NCI-H1092 (cell line): ENCODE measurements around the gene PDE3A.
"Not testable (repeated sequence)": the region's sequence is repeated elsewhere in the genome, so short reads cannot be mapped to it uniquely, and the experiment has no call there.

Source experiments
- DNase-seq: peaks from one replicate; lab custom pipeline; 2025; lab: John Stamatoyannopoulos, UW

Gene PDE3A

DNA sequence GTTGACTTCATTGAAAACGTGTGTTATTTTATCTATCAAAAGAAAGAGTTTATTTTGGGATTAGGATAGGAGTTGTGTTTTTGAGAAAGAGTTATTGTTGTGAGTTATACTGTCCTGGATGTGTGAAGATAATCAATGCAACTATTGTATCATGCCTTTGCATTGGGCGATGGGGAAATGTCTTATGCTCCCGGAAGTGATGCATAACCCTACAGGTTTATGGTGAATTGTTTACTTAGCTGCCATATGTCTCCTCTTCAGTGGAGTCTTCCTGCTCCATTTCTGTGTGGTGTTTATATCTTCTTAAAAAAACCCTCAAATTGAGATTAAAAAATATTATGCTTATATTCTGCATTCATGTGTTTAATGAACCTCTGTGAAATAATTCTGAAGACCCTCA is 6.5 kb downstream of the PDE3A start:
- DNase-seq = no peak

DNA sequence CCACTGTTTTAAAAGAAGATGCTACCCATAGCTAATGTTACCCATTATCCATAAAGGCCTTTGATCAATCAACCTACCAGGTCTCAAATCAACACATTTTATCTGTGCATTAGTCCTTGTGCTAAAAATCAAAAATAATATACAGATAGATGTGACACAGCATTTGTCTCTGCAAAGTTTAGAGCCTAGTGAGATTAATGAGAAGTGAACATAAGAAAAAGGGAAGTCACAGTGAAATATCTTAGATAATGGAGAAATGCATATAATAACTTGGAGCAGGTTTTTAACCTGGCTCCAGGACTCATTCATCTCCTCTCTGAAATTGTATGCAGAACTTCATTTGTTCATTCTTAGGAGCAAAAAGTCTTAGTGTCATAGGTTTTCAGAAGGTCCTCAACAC is 7.2 kb downstream of the PDE3A start:
- no peak for DNase-seq

DNA sequence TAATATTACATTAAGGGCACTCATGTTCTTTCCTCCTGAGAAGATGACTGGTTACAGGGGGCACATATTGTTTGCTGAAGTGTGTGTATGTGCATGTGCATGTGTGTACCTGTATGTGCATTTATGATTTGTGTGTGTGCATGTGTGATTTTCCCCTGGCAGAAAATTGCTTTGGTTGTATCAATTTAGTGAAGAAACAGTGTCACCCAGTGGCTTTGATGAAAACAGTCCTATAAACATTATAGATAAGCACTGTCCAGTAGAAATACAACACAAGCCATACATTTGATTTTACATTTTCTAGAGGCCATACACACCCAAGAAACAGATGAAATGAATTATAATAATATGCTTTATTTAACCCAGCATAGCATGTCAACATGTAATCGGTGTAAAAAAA is 8.6 kb downstream of the PDE3A start:
- no peak for DNase-seq

DNA sequence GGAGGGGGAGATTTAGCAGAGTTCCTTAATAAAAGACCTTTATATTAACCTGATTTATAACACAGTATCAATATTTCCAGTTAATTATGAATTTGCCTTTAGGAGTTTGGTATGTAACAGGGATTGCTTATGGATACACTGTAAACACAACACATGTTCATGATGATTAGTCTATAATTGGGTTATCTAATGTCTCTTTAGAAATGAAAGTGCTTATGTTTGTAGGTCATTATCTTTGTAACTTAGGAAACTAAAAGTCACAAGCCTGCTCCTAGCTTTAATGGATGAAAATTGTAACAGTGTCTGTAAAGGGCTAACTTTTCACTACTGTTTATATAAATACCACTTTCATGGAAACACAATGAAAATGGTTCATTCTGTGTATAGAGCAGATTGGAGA is 9.4 kb downstream of the PDE3A start:
- DNase-seq = no peak

DNA sequence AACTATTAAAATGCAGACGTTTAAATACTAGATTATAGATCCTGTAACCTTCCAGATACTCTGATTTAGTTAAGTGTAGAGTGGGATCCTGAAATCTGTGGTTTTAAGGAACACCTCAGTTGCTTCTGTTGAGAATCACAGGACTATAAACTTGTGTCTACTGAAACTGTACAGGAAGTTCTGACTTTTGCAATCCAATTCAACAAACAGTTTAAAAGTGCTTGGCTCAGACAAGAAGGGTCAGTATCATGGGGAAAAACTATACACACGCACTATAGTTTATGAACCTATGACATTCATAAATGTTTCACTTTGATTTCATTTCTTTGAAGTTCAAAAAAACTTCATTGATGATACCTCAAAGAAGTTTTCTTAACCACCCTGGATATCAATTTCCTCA is 13.8 kb downstream of the PDE3A start:
- no peak for DNase-seq

DNA sequence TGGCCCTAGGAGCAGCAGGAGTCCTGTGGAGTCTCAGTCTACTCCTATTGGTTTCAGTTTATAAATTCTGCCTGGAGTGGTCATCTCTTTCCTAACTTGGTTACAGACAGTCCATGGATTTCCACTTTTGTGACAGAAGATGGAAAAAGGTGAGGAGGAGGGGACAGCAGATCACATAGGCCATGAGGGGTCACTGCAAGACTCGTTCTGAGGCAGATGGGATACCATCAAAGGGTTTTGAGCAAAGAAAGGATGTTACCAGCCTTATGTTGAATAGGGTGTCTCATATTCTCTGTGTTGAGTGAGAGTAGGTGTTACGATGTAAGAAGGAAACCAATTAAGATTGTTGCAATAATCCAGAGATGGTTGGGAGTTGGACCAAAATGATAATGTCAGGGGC is 15.3 kb downstream of the PDE3A start:
- DNase-seq = no peak

DNA sequence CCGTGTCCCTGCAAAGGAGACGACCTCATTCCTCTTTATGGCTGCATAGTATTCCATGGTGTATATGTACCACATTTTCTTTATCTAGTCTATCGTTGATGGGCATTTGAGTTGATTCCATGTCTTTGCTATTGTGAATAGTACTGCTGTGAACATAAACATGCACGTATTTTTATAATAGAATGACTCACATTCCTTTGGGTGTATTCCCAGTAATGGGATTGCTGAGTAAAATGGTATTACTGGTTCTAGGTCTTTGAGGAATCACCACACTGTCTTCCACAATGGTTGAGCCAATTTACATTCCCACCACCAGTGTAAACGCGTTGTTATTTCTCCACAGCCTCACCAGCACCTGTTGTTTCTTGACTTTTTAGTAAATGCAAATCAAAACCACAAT is 16.5 kb downstream of the PDE3A start:
- not testable (repeated sequence) for DNase-seq

DNA sequence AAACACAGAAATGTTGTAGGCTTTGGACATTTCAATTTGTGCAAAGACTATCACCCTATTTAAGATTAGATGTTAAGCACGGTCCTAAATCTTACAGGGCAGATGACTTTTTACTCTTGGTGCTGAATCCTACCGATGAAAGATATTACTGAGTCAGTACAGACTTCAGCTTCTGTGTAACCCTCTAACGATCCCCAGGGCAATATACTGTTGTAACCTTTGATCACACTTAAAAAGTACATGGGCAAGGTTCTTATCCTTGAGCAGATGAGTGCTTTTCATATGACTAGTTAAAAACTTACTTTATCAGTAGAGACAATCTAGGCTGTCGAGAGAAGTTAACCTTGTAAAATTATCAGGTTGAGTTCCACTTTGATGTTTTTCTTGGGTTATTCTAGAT is 22.5 kb downstream of the PDE3A start:
- DNase-seq = no peak

DNA sequence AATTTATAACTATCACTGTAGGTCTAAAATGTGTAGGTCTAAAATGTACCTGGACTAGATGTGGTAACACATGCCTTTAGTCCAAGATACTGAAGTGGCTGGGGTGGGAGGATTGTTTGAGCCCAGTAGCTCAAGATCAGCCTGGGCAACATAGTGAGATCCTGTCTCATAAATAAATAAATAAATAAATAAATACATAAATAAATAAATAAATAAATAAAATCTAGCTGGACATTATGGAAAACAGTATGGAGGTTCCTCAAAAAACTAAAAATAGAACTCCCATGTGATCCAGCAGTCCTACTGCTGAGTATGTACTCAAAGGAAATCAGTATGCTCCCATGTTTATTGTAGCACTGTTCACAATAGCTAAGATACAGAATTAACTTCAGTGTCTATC is 24.0 kb downstream of the PDE3A start:
- no peak for DNase-seq

DNA sequence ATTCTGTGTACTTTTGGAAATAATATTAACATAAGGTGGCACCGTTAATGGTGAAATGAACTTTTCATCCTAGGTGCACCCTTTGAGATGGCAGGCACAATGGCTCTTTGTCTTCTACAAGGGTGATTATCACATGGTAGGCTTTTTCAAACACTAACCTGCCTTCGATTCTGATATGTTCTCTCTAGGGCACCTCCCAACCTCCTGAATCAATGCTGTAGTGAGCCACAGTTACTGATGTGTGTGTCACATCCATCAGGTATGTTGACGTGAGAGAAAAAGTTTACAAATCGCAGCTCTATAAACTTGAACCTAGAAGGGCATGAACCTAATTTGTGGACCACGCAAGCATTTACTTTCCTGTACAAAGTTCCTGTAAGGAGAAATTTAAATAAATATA is 25.4 kb downstream of the PDE3A start:
- DNase-seq = no peak

DNA sequence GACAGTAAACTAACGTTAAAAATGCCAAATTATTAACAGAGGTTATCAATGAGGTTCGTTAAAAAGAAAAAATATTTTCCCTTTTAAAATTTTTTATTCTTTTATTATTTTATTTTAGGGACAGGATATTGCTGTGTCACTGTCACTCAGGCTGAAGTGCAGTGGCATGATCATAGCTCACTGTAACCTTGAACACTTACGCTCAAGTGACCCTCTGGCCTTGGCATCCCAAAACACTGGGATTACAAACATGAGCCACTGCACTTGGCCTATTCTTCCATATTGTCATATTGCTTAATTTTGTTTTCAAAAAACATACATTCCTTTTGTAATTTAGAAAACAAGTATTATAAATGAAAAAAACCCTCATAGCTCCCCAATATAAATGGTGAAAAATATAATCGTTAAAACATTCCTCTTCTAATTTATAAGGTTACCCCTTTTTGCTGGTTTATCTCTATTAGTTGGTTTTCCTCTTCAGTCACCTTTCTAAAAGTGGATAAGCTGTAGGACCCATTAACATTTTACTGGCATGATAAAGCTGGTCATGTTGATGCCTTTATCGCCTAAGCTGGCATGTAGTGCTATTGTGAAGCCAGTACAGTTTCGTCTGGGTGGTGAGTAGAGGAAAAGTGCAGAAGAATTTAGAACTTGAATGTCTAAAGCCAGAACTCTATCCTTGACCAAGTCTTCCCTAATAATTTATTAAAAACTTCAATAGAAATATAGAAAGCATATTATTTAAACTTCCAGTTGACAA is 27.6 kb downstream of the PDE3A start:
- DNase-seq = no peak

DNA sequence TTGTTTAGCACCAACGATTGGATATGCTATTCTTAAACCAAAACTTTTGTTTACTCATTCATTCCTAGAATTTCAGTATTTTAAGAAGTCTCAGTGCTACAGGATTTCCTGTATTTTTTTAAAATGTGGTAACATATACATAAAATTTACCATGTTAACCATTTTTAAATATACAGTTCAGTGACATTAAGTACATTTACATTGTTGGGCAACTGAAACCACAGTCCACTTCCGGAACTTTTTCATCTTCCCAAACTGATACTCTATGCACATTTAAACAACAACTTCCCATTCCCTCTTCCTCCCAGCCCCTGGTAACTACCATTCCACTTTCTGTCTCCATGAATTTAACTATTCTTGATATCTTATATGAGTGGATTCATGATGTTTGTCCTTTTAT is 30.3 kb downstream of the PDE3A start:
- no peak for DNase-seq

DNA sequence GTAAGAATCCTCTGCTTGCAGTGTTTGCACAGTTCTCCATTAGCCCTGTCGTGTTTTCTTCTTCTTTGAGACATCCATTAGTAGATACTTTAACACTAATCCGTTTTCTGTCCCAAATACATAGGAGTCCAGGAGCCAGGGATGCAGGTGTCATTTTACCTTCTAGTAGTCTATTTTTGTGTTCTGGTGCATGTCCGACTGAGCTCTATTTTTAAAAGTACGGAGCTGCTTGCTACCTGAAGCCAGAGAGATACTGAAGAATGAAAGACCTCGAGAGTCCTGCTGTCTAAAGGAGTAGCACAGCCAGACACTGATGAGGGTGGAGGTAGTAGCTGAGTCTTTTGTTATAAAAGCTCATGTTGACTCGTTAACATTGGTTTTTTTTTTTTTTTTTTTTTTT is 31.7 kb downstream of the PDE3A start:
- DNase-seq = no peak

DNA sequence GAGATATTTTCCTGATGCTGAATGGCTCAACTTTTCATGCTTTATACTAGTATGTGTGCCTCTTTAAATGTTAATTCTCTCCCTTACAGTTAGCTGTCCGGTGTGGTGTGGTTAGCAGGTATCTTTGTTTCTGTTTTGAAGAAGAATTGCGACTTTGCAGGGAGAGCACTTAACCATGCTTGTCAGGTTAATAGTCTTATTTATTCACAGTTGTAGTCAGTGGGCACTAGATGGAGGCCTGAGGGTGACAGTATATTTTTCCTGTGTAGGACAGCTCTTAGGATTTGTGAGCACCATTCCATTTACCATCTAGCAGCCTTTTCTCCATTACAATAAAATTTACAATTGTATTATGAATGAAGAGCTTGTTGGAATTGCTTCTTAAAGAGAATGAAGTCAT is 34.9 kb downstream of the PDE3A start:
- no peak for DNase-seq

DNA sequence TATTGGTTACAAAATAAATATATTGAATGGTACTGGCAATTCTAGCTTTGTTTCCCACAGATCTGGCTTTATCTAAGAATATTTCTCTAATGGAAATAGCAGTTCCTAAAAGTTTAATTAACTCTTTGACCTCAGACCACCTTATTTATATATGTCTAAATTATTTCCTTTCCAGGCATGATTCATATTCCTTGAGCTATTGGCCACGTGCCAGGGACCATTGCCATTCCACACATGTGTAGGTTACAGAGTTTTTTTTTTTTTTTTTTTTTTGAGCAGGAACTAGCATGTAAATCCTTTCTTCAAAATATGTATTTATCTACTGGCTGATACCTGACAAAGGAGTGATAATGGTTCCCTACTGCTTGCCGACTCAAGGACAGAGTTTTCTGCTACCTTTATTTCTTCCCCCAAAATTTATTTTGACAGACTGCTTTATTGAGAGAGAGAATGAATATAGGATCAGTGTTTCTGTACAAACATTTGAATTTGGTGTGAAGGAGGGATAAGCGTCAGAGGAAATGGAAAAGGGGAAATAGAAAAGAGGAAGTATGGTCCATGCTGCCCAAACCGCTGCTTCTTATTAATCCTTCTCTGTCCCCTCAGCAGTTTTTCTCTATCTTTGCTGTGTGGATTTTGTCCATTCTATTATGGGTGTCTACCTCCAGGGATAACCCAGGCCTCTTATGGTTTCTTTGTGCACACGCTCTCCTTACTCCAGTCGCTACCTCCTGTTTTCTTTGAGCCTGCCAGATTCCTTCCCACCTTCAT is 36.4 kb downstream of the PDE3A start:
- DNase-seq = no peak

DNA sequence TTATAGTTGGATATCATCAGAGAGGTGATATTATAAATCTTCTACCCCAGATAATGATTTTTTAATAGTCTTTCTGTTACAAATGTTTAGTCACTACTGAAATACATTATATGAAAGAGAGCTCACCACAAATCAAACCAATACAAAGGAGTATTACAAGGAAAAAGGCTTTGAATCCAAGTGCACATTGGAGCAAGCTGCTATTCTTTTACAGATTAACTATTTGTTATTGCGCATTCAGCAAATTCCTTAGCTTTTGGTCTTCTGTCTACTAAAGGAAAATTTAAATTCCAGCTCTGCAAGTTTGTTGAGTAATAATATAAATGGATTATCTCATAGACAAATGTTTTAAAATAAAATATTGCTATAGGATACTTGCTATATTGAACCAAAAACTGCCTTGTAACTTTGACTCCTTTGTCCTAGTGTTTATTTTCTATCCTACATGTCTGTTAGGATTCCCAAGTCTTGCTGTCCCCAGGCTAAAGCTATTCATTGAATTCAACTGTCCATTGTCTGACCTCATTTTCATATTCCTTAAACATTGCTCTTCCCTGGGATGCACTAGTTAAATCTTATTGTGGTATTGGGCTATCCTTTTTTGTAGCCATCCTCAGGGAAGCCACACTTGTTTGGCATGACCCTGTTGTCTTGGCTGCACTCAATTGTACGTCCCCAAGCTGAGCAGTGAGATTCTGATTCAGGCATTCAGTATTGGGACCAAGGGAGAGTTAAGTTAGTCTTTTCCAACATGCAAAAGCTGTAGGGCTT is 41.5 kb downstream of the PDE3A start:
- no peak for DNase-seq

DNA sequence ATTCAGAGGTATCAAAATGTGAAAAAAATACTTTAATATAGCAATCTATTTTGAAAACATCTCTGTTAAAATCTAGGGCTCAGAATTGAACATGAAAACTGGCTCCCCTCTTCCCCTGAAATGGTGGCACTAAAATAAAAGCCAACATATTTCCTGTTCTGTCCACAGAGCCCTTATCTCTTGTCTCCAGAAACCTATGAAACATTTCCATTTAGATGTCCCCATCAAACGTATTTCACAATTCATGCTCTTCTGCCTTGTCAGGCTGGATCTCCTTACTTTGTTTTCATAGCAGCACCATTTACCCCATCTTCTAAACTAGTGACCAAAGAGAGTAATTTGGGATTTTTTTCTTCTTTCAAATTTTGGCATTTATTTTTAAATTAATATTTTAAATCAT is 42.4 kb downstream of the PDE3A start:
- DNase-seq = no peak

DNA sequence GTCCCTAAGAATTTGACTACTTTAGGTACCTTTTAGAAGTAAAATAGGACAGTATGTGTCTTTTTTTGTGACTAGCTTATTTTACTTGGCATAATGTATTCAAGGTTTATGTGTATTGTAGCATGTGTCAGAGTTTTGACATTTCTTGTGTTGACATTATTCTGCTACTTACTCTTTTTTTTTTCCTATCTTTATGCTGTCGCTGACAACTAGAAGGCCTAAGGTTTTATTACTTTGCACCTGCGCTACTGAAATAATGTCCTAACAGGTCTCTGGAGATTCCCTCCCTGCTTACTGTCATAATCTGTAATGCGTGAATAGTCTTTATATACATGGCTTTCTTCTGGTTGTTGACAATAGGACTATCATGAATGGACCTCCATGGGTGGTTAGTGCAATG is 43.0 kb downstream of the PDE3A start:
- no peak for DNase-seq

DNA sequence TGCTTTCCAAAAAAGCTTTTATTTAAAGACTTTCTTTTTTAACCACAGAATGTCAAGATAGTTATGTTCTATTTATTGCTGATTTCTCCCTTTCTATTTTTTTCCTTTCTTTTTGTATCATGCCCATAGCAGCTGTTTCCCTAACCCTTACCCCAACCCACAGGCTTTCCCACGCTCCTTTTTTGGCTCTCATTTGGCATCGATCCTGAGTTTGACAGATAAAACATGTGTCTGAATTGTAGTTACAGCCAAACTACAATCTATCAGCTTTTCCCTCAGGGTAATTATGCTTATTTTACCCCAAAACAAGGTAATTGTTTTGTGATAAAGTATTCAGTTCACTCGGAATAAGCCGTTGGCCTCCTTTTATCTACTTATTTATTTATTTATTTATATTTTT is 46.7 kb downstream of the PDE3A start:
- DNase-seq = no peak

DNA sequence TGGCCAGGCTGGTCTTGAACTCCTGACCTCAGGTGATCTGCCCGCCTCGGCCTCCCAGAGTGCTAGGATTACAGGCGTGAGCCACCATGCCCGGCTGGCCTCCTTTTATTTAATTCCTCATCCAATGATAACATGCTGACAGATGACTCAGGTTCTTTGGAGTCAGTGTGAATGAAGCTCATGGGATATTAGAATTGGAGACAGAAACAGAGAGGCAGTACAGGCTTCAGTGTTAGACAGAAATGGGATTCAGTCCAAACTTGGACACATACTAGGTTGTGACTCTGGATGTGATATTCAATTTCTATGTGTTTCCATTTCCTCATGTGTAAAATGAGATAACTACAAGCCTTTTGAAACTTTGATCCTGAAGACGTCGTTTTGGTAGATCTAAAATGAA is 47.3 kb downstream of the PDE3A start:
- no peak for DNase-seq

DNA sequence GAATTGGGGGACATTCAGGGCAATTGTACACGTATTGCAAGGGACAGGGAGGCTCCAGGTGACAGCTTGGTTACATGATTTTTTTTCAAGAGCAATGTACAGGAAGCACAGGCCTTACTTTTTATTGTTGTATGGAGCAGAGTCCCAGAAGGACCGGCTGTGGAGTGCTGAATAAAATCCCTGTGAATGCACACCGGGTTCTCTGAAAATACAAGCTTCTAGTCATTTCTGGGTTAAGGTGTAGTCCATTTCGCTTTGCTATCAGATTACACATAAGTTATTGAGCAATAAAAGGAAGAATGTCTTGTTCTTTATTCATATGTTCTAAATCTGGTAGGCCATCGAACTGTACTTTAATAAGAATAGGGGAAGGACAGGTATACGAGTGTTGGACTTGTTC is 52.2 kb downstream of the PDE3A start:
- DNase-seq = no peak

DNA sequence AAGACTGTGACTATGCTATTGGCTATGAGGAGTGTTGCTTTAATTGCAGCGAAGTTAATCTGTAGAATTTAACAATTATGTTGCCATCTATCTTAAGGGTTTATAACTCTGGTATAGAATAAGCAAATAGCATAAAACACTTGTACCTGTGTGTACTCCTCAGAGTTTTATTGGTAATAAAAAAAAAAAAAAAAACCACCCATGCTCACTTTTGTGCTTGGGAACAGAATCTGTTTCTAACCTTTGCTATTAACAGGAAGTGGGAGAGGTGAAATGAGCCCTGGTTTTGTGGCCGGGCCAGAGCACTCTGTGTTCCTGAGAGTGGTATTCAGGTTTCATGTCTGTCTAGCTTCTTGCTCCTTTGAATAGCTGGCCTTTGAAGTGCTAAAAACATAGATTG is 53.1 kb downstream of the PDE3A start:
- no peak for DNase-seq

DNA sequence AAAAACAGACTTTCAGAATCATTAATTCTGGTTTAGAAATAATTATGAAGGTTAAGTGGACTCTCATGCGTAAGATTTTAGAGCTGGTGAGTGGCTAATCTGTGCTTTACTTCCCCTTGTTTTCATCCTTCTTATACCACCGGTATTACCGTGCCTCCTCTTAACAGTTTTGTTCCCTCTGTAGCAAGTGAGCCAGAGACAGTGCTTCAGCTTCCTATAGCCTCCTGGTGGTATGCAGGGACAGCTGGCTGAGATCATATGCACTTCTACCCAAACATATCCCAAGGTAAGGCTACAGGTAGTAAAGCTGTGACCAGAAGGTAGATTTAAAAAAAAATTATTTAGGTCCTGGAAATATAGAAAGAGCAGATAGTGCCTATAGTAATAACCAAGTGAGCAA is 55.2 kb downstream of the PDE3A start:
- DNase-seq = no peak
